NCI-H1048 (cell line): ENCODE data around the gene EMILIN2.
A peak's percentile ranks its signal among the peaks of the same experiment; 100 is the strongest.

Source experiments
- DNase-seq: peaks from one replicate; lab custom pipeline; 2025; lab: John Stamatoyannopoulos, UW

Gene EMILIN2

DNA sequence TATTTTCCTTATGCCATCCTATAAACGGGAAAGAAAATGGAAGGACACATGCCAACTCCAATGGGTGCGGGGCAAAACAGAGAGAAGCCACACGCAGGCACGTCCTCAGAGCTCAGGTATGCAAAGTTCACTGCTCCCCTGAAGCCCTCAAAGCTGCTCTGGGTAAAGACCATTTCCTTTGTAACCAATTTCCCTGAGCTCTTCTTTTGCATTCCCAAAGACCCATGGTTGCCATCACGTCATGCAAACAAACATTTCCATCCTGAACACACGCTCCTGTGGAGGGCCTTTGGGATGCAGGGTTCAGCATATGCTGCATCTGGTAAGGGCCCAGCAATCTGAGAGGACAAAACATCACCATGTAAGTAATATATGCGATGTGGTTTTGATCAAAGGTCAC, 69.4 kb downstream of the EMILIN2 start:
- DNase-seq, result no peak

GRCh38 chr18:2917259-2918047, 70.6 kb downstream of the EMILIN2 start:
- DNase-seq, result no peak

- no peak for DNase-seq
Observed at GRCh38 chr18:2918761-2919550, 72.2 kb downstream of the EMILIN2 start.

DNA sequence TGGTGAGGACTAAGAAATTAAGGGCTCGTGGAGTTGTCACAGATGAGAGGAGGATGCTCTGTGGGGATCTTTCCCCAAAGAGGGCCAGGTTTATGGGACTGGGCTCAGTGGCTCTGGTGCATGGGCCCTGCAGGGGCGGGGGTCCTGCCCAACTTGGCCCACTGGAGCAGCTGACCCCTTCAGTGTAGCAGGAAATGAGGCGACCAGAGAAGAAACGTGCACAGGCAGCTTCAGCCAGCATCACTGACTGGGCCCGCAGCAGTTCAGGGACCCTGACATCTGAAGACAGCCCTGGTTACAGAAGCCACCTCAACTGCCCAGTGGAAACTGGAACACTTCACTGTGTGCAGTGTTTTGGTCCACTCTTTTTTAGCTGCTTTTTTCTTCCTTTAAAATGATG, 72.8 kb downstream of the EMILIN2 start:
- DNase-seq, result no peak

DNA sequence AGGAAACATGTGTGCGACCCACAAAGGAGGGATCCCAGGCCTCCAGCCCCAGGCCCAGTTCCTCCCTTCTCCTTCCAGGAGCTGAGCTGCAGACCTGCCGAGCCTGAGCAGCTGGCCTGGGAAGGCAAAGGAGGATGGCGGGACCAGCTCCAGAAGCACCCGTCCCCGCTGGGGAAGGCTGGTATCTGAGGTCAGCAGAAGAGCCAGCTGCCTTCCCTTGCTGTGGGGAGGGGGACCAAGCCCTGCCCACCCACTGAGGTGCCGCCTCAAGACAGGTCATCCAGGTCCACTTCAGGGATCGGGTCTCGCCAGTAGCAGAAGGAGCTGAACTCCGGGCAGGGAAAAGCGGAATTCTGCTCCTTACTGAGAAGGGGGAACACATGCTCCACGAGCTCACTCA, 73.2 kb downstream of the EMILIN2 start:
- no peak for DNase-seq

- no peak for DNase-seq
Observed at GRCh38 chr18:2920546-2921343, 73.9 kb downstream of the EMILIN2 start.

DNA sequence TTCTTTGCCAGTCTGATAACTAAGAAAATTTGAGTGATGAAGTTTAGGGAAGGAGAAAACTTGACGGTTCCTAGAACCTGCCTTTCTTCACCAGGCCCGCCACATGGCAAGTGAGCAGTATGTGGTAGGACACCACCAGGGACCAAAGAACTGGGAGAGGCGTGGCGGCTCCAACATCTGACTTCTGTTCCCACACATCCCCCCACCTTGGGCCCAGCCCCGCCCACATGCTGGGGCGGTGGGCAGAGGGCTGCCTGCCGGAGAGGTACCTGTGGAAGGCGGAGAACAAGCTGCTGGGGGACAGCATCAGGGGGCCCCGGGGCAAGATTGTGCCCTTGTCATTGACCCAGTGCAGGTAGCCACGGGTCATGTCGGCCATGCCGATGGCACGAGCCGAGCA, 75.0 kb downstream of the EMILIN2 start:
- no peak for DNase-seq

GRCh38 chr18:2923464-2923863, 76.7 kb downstream of the EMILIN2 start:
- DNase-seq, result no peak

GRCh38 chr18:2924920-2925319, 78.1 kb downstream of the EMILIN2 start:
- no peak for DNase-seq

- no peak for DNase-seq
Observed at GRCh38 chr18:2926528-2926927, 79.7 kb downstream of the EMILIN2 start.

DNA sequence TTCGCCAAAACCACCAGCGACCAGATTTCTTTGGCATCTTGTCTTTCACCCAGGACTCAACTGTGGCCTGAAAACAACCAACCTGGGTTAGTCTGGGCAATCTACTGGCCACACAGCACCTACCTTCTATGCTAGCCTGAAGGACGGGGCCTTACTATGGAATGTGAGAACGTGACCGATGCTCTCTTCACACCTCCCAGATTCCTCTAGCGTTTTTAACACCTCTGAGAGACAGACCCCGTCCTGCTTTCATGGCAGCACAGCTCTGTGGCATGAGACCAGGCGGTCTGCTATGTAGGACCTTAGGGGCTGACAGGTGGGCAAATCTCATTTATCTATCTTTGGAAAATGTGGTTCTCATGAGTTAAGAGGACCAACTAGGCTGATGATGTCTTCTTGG, 80.9 kb downstream of the EMILIN2 start:
- DNase-seq, result no peak

- peak; percentile 28 for DNase-seq
Observed at GRCh38 chr18:2932247-2933181, 85.7 kb downstream of the EMILIN2 start.

DNA sequence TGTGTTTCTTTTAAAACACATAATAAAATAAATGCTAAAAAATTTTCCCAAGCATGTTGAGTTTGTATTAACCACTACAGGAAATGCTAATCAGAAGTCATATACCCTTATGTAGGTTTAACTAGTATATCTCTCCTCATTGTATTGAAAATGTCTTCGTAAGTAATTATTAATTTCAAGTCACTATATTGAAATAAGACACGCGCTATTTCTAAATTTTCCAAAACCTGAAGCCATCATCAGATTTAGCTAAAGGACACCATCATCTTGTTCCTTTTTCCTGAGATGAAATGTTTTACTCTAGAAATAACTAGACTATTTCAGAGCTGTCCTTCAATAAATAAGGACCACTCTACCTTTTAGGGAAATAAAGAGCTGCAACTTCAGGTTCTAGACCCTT, 87.2 kb downstream of the EMILIN2 start:
- DNase-seq, result no peak

DNA sequence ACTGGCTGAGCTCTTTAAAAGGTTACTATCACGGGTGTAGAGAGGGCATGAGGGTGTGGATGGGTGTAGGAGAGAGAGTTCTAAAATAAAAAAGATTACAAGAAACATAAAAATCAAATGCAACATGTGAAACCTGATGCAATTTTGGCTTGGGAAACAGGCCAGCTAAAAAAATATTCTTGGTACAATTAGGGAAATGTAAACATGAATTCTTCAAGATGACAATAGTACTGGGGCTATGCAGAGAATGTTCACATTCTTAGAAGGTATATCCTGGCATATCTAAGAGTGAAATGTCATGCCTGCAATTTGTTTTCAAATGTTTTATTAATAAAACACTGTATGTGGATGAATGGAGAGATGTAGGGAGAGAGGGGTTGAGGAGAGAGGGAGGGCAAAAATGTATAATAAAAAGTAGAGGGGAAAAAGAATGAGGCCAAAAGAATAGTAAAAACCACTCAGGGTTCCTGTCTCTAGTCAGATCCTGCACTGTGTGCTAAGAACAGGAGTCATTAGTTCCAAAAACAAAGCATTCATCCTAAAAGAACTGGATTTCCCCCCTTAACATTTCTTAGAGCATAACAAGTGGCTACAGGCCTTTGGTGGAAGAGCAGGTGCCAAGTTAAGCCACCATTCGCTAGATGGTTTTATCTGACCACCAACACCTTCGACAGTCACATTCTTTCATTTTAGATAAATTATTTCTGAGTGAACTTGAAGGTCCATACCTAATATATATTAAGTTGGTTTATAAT, 88.8 kb downstream of the EMILIN2 start:
- DNase-seq, result no peak

DNA sequence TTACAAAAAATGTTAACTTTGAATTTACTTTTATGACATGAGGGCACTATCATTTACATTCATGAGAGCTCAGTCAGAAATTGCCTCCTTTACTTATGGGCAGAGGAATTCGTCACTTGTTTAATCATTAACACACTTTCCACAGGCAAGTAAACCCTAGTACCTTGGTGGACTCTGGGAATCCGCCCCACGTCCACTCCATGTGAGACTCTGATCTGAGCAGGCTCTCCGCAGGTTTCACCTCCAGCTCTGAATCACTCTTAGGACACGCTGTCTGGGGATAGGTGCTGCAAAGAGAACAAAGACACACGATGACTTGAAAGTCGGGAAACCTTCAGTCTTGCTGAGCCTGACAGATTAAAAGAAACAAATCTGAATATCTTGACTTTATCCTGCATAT, 92.5 kb downstream of the EMILIN2 start:
- DNase-seq, result no peak

GRCh38 chr18:2948038-2948437, 101.2 kb downstream of the EMILIN2 start:
- DNase-seq, result no peak

DNA sequence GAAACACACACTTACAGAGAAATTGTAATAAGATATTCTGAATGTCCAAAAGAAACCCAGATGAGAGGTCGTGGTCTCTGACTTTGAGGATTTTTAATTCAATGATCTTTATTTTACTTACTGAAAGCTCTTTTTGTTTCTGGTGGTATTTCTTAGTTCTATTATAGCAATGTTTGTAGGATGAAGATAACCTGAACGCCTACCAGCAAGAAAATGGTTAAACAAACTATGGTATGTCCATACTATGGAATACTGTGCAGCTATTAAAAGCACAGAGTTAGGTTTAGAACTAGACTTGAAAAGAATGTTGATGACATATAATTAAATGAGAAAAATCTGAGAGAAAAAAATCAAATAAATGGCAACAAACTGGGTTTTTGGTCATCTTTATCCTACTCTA, 105.8 kb downstream of the EMILIN2 start:
- DNase-seq, result no peak

DNA sequence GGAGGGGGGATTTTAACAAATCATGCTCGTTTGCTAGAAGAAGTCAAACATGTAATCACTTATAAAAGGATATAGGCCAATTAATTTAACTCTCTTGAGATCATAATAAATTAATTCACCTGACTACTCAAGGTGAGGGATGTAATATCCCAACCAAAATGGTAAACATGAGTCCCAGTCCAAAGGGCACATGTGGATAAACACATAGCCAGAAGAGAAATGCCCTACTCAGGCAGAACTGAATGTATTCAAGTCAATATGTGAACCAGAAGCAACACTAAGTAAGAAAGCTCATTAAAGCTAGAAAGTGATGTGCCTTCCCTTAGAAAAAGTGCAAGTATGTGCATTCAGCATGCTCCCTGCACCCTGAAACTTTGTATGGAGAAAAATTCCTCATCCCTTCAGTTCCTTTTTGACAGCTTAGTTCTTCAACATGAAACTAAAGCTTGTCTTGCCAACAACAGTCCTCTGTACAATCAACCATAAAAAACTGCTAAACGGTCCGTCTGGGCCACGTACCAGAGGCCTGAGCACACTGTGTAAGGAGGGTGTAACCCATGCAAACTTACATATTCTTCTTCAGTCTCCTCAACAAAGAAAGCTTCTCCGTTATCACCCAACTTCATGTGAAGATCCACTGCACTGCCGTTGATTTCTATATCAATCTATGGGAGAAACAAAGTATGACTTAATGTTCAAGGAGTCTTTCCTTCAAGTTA, 107.3 kb downstream of the EMILIN2 start:
- DNase-seq, result no peak

GRCh38 chr18:2954869-2955645, 108.3 kb downstream of the EMILIN2 start:
- DNase-seq, result no peak
